ENCODE results near the gene OR52E5.

OR52E5 gene

DNA sequence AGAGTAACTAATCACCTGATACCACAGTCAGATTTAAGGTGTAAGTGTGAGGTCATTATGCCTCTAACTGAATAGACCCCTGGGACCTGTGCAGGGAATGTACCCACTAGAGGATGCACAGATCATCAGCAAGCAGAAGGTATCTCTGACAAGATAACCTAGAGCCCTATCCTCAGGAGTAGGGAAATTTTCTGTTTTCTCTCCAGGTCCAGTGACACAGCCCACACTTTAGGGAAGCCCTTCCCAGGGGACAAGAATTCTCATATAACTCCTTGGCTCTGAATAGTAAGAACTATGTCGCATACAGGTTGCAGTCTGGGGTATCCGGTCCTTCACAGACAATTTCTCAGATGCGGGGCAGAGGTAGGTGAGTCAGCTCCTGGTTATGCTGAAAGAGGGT lies at the start of gene OR52E5:
Gene OR52E5 (plus strand): TSS at position 301 of the 400 bp plus-strand sequence. CDS start 7,569 bp downstream, outside the sequence.
- DNase-seq, result no peak

DNA sequence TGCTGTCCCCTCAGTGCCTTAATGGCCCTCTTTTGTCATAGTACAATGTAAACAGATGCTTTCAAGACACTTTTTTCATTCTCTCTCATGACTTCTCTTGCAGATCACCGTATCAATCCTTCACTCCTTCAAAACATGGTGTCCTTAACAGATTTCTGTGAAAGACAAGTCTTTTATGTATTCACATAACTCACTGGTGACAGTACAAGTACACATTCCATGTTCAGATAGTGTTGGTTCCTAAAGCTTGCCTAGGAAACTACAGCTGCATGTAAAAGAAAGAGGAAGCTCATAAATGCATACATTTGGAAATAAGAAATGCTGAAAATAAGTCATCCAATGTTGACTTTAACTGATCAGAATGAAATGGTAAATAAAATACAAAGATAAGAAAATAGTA lies 46.3 kb upstream of the OR52E5 start:
- no peak for DNase-seq

DNA sequence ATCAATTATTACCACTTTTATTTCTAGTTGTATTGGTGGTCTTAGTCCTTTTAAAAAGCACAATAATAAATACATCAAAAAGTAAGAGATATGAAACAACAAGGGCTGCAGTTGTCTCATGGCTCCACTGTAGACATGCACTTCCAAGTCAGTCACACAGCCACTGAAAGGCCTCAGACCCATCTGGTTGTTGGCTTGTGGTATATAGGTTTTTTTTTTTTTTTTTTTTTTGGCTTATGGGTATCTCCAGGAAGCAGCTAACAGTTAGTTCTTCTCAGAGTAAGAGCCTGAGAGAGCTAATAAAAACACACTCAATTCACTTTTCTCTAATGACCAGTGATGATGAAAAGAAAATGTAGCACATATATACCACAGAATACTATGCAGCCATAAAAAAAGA lies 45.3 kb upstream of the OR52E5 start:
- DNase-seq, result no peak

DNA sequence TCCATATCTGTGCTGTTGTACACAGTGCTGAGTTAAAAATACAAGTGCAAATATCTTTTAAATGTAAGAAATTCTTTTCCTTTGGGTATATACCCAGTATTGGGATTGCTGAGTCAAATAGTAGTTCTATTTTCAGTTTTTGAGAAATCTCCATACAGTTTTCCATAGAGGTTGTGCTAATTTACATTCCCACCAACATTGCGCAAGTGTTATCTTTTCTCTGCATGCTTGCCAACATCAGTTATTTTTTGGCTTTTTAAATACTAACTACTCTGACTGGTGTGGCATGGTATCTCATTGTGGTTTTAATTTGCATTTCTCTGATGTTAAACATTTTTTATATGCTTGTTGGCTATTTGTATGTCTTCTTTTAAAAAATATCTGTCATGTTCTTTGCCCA lies 42.0 kb upstream of the OR52E5 start:
- no peak for DNase-seq

DNA sequence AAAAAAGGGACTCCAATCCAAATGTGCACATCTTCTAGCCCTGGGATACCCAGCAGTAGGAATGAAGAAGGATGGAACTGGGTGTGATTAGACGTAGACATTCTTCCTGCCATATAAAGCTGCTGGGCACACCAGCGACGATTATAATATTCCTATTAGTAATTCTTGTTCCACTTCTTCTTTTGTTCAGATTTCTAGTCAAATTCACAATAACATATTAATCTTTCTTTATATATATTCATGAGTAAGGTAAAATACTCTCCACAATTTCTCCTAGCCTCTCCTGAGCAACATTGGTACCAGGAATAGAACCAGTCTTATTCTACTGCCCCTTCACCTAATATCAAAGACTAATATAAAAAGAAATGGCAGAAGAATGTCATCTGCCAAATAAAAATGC lies 35.4 kb upstream of the OR52E5 start, which contains the start of gene OR52E8:
Gene OR52E8 (minus strand): TSS at position 101 of the 400 bp plus-strand sequence. CDS start 0 bp downstream, at position 101.
- no peak for DNase-seq

DNA sequence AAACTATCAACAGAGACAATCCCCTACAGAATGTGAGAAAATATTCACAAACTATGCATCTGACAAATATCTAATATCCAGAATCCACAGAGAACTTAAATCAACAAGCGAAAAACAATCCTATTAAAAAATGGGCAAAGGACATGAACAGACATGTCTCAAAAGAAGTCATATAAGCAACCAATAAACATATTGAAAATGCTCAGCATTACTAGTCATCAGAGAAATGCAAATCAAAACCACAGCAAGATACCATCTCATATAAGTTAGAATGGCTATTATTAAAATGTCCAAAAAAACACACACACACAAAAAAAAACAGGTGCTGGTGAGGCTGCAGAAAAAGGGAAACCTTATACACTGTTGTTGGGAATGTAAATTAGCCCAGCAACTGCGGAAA lies 27.2 kb upstream of the OR52E5 start:
- no peak for DNase-seq

DNA sequence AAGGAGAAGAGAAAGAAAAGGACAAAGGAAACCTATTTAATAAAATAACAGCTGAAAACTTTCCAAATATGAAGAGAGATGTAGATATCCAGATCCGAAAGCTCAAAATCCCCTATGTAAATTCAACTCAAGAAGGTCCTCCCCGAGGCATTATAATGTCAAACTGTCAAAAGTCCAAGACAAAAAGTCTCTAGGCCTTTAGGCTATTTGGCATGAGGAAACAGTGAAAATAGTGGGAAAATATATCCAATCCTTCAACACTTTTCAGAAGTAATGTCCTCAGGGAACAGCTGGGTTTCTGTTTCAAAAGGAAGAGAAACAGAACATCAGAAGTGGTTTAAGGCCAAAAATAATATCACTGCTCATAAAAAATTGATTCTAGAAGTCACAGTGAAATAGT lies 14.4 kb upstream of the OR52E5 start:
- no peak for DNase-seq

DNA sequence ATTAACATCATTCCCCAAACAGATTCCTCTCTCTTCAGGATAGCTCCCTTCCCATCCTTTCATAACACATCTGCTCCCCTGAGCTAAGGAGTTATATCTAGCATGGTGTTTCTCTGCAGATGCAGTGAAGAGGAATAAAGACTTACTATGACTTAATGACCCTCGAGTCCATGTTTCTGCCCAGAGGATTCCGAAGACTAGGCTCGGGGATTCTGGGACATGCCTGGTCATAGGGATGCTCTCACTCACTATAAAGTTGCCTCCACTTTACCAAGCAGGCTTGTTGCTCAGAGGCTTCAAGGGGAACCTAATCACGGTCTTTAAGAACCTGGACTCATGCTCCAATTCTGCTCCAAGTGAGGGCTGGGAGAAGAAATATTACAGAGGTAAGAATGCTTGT lies 12.7 kb upstream of the OR52E5 start, which contains the start of gene OR52E4:
Gene OR52E4 (plus strand): TSS at position 301 of the 400 bp plus-strand sequence. CDS start 3,664 bp downstream, outside the sequence.
- no peak for DNase-seq

DNA sequence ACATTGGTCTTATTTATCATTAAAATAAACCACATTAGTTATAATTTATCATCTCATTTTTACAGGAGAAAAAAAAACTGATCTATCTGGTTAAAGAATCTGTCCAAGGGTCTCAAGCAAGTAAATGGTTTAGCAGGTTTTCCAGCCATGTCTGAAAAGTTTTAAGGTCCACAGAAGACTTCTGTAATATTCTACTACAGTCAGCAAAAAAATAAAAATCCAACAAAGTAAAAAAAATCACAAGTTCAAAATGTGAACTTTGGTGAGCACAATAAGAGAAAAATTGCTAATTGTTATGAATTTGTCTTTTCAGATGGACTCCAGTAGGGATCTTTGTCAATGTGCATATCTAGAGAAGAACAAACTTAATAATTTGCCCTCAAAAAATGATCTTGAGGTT lies 11.3 kb upstream of the OR52E5 start:
- DNase-seq, result no peak

DNA sequence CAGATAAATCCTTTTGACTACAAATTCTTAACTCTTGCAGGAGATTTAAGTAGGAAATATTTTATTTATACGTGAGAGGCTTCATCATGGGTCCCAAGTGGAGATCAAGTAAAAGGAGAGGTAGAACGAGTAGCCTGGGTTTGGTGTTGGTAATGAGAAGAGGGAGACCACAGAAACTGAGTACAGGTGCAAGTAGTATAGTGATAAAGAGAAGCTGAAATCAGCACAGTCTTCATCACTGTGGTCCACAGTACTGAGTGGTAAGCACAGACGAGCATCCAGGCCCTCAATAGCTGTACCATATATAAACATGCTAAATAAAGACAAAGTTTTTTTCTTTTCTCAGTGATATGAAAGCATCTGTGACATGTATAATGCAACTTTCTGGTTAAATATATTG lies 5.8 kb upstream of the OR52E5 start:
- DNase-seq, result no peak

DNA sequence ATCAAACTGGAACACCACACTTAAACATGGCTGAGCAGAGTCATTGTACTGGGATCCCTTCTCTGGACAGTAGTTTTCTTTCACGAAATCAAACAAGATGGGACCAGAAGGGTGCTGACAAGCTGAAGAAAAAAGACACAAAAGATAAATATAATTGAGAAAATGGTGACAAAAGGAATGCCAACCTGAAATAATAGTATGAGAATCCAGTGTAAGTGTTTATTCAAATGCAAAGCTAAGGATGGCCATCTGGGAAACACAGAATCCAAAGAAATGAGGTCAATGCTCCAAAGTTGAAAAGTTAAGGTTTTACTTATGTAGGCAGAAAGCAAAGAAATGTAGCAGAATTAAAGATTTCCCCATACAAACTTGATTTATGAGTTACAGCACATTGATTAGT lies 5.3 kb upstream of the OR52E5 start:
- no peak for DNase-seq

DNA sequence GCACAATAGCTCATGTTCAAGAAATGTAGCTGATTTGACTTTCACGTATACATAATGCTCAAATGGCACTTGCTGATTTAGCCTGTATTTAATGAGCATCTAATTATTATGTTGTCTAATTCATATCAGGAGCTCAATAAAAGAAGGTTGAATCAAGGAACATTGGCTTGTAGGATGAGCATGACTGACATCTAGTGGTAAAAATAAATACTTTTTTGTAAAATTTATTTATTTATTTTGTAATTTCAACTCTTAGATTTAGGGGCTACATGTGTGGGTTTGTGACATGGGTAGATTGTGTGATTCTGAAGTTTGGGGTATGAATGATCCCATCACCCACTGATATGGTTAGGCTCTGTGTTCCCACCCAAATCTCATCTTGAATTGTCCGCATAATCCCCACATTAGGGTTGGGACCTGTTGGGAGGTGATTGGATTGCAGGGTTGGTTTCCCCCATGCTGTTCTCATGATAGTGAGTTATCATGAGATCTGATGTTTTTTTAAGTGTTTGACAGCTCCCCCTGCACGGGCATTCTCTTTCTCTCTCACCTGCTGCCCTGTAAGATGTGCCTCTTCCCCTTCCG lies 1.7 kb upstream of the OR52E5 start:
- no peak for DNase-seq

DNA sequence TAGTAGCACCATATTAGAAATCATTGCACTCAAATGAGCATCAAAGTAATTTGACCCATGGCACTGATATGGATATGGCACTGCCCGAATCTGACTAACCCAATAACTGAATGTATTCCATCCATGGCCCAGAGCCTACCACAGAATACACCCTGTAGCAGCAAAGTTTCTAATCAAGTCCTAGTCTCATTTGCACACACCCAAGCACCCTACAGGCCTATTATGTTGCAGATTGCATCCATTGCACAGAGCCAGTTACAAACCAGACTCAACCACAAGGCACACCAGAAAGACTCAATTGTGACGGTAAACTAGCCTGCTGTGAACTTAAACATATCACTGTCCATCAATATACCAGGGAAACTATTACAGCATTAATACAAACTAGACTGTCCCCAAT lies 6.5 kb downstream of the OR52E5 start:
- DNase-seq, result no peak

DNA sequence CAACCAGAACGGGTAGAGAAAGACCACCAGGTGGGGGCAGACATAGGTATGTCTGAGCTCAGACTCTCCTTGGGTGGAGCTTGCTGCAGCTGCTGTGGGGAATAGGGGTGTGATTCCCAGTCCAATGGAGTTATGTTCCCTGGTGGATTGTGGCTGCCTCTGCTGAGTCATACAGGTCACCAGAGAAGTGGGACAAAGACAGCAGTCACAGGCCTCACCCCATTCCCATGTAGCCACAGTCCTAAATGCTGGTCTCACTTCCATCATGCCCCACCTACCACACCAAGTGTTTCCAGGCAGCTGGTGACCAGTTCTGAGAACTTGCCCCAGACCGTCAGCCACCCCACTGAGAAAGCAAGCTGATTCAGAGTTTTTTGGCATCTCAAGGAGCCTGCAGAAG lies 17.5 kb downstream of the OR52E5 start:
- DNase-seq, result no peak

DNA sequence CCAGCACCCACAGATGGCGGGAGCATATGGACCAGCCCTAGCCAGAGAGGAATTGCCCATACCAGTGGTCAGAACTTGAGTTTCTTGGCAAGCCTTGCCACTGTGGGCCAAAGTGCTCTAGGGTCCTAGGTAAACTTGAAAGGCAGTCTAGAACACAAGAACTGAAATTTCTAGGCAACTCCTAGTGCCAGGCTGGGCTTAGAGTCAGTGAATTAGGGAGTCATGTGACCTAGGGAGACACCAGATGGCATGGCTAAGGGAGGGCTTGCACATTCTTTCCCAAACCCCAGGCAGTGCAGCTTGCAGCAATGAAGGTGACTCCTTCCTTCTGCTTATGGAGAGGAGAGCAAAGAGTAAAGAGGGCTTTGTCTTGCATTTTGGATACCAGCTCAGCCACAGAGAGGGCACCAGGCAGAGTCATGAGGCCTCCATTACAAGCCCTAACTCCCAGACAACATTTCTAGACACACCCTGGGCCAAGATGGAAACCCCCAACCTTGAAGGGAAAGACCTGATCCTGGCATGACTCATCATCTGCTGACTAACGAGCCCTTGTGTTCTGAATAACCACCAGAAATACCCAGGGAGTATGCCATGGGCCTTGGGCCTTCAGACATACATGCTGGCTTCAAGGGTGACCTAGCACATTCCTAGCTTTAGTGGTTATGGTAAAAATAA lies 29.9 kb downstream of the OR52E5 start:
- no peak for DNase-seq

DNA sequence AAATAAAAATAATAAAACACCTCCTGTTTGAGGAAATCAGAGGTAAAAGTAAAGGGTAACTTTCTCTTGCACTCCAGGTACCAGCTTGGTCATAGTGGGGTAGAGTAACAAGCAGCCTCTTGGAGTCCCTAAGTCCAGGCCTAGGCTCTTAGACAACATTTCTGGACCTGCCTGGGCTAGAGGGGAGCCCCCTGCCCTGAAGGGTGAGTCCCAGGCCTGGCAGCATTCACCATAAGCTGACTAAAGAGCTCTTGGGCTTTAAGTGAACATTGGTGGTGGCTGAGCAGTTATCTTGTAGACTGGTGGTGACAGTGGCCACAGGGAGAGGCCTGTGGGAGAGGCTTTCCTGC lies 30.4 kb downstream of the OR52E5 start:
- no peak for DNase-seq

DNA sequence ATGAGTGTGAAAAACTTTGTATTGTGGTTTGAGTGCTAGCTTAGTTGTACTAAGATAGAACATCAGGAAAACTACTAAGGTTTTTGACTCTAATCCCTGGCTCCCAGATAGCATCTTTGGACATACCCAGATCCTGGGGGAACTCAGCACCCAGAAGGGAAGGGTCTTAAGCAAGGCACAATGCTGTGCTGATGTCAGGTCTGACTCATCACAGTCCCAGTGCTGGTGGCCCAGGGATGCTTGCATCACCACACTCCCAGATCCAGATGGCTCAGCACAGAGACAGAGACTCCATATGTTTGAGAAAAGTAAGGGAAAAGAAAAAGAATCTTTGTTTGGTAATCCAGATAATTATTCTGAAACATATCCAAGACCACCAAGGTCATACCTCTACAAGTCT lies 30.8 kb downstream of the OR52E5 start:
- DNase-seq, result no peak

DNA sequence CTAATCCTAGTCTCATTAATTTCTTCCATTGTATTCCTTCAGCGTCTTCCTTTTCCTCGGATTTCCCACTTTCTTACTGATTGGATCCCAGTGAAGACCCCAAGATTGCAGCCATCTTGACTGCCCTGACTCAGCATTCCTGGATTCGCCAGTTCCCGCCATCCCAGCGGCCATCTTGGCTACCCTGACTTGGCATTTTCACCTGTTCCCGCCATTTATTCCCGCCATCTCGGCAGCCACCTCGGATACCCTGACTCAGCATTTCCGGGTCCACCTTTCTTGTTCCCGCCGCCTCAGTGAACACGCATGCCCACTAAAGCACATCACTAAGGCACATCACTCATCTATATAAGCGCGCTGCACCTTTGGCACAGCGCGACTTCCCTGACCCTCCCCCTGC lies 35.3 kb downstream of the OR52E5 start:
- no peak for DNase-seq

DNA sequence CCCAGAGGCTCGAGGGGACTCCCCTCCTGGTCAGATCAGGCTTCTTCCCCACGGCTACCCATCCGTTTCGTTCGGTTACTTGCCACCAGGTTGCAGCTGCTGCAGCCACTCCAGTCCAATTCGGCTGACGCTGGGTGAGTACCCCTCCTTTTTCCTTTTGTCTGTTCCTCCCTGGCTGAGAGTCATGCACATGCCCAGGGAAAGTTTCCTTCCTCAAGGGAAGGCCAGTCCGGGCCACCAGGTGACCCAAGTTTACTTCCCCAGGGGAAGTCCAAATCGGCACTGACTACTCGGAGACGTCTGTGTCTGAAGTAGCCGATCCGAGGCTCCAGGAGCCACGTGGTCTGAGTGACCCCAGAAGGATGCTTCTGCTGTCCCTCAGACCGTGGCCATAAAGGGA lies 35.8 kb downstream of the OR52E5 start:
- no peak for DNase-seq

DNA sequence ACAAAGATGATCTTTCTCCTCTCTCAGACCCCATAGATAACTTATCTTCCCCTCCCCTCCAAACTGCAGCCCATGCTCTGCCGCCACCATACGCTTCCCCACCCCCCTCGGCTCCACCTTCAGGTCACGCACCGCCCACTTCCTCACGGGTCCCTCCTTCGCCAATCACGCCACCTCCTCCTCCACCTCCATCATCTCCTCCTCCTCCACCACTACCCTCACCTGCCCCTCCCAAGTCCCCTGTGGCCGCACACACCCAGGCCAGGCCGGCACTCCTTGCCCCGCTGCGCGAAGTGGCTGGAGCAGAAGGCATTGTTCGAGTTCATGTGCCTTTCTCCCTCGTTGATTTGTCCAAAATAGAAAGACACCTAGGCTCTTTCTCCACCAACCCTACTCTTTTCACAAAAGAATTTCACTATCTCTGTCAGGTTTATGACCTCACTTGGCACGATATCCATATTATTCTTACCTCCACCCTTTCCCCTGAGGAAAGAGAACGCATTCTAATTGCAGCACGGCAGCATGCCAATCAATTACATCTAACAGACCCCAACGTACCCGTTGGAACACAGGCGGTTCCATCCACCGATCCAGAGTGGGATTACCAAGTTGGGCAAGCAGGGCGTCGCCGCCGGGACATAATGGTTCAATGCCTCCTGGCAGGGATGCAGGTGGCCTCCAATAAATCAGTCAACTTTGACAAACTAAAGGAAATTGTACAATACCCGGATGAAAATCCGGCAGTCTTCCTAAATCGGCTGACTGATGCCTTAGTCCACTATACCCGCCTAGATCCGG lies 36.8 kb downstream of the OR52E5 start:
- DNase-seq, result no peak

DNA sequence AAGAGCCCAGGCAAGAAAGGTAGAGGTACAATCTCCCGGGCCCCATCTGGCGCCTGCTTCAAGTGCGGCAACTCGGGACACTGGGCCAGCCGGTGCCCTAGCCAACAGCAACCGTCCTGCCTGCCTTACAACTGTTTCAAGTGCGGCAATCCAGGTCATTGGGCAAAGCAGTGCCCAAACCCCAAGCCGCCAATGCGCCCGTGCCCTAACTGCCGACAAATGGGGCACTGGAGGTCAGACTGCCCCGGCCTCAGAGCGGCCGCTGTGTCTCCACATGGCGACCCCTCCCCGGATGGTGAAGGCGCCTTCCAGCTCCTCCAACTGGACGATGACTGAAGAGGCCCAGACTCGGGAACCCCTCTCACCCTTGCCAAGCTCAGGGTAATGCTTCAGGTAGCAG lies 37.6 kb downstream of the OR52E5 start:
- DNase-seq, result no peak

DNA sequence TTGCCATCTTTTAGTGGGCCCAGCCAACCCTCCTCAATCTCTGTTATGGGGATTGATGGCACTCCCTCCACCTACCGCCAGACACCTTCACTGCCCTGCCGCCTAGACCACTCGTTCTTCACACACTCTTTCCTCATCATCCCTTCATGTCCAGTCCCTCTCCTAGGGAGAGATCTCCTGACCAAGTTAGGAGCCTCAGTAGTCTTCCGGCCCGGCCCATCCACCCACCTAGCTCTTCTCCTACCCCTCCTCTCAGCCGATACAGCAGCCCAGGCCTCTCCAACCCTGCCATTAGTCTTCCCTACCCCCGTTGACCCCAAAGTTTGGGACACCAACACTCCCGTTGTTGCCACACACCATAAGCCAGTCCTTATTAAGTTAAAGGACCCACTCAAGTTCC lies 38.1 kb downstream of the OR52E5 start:
- no peak for DNase-seq

DNA sequence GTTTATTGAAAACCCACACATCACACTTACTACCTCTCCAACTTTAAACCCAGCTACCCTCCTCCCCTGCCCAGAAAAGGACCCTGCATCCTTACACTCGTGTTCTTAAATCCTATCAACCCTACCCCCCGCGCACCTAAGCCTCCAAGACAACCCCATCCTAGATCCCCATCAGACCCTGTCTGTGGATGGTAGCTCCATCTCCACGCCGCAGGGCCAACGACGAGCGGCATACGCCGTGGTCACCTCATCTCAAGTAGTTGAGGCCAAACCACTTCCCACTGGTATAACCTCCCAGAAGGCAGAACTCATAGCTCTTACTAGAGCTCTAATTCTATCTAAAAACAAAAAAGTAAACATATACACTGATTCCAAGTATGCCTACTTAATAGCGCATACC lies 39.7 kb downstream of the OR52E5 start:
- no peak for DNase-seq

DNA sequence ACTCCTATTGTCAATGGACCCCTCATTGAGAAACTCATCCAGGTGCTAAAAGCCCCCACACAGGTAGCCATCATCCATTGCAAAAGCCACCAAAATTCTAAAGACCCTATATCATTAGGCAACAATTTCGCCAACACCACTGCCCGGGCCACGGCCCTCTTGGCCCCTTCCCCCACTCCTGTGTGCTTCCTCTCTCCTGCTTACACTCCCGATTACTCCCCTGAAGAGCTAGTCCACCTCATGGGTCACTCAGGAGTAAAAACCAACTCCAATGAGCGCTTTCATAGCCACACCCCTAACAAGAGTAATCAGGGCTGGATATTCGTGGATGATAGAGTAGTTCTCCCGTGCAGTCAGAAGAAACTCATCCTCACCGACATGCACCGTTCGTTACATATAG lies 40.1 kb downstream of the OR52E5 start:
- DNase-seq, result no peak

Measured in GOT3 (cell line).